CD4-positive, alpha-beta T cell treated with Interleukin-15 for 1 hour (primary cell): ENCODE measurements around the gene TSPAN18.

Source experiments
- DNase-seq: peaks from one replicate; pipeline ENCODE4 v3.0.0-alpha.2; 2020

Gene TSPAN18

GRCh38 chr11:44738791-44739190, 12.0 kb downstream of the TSPAN18 start:
- no peak for DNase-seq

GRCh38 chr11:44740967-44741366, 14.2 kb downstream of the TSPAN18 start:
- no peak for DNase-seq

GRCh38 chr11:44741976-44742375, 15.2 kb downstream of the TSPAN18 start:
- DNase-seq = no peak

GRCh38 chr11:44742508-44743246, 15.9 kb downstream of the TSPAN18 start:
- DNase-seq = no peak

- DNase-seq = no peak
Measured at GRCh38 chr11:44743326-44743725, 16.6 kb downstream of the TSPAN18 start.

- DNase-seq = no peak
Measured at GRCh38 chr11:44743959-44744557, 17.3 kb downstream of the TSPAN18 start.

GRCh38 chr11:44746894-44747293, 20.1 kb downstream of the TSPAN18 start:
- no peak for DNase-seq

GRCh38 chr11:44747316-44747715, 20.6 kb downstream of the TSPAN18 start:
- DNase-seq = no peak

GRCh38 chr11:44747836-44748235, 21.1 kb downstream of the TSPAN18 start:
- DNase-seq = no peak

GRCh38 chr11:44748606-44749005, 21.8 kb downstream of the TSPAN18 start:
- no peak for DNase-seq

GRCh38 chr11:44749189-44749588, 22.4 kb downstream of the TSPAN18 start:
- no peak for DNase-seq

GRCh38 chr11:44750551-44751465, 24.0 kb downstream of the TSPAN18 start:
- no peak for DNase-seq

- DNase-seq = no peak
Measured at GRCh38 chr11:44752300-44752699, 25.5 kb downstream of the TSPAN18 start.

GRCh38 chr11:44752713-44753112, 26.0 kb downstream of the TSPAN18 start:
- no peak for DNase-seq

- no peak for DNase-seq
Measured at GRCh38 chr11:44753961-44754645, 27.3 kb downstream of the TSPAN18 start.

- no peak for DNase-seq
Measured at GRCh38 chr11:44754876-44755555, 28.3 kb downstream of the TSPAN18 start.

- no peak for DNase-seq
Measured at GRCh38 chr11:44755556-44756523, 29.1 kb downstream of the TSPAN18 start.

GRCh38 chr11:44758983-44759382, 32.2 kb downstream of the TSPAN18 start:
- DNase-seq = no peak

GRCh38 chr11:44759743-44760476, 33.1 kb downstream of the TSPAN18 start:
- DNase-seq = no peak

GRCh38 chr11:44760477-44760872, 33.7 kb downstream of the TSPAN18 start:
- DNase-seq = no peak
